Measurements from ENCODE around the gene FHIT.

Gene FHIT

DNA sequence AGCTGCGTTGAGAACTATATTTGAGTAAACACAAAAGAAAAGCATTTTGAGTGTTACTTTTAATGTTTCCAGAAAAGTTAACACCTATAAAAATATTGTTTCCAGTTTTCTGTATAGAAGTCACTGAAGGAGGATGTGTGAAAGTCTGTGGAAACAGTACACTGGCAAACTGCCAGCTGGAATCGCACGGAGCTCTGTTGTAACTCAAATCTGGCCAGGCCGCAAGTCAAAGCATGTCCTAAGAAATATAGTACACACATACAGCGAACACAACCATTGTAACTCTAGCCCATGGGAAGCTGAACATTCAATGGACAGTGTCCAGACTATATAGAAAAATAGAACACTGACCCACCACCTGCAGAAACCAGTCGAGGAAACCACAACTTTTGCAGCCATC is 657.2 kb downstream of the FHIT start:
- Histone ChIP-seq H3K4me1 (no peaks in the 10 kb centered on the region), H3K27me3 (no peaks in the 10 kb centered on the region), H3K36me3 (no peaks in the 10 kb centered on the region), H3K9me3 (no peaks in the 10 kb centered on the region), H3K4me3 (ENCODE audit: low read depth, low read length) (no peak overlapping the region)
- TF ChIP-seq, protein P1, sequence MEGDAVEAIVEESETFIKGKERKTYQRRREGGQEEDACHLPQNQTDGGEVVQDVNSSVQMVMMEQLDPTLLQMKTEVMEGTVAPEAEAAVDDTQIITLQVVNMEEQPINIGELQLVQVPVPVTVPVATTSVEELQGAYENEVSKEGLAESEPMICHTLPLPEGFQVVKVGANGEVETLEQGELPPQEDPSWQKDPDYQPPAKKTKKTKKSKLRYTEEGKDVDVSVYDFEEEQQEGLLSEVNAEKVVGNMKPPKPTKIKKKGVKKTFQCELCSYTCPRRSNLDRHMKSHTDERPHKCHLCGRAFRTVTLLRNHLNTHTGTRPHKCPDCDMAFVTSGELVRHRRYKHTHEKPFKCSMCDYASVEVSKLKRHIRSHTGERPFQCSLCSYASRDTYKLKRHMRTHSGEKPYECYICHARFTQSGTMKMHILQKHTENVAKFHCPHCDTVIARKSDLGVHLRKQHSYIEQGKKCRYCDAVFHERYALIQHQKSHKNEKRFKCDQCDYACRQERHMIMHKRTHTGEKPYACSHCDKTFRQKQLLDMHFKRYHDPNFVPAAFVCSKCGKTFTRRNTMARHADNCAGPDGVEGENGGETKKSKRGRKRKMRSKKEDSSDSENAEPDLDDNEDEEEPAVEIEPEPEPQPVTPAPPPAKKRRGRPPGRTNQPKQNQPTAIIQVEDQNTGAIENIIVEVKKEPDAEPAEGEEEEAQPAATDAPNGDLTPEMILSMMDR (IDR thresholded peaks at IDR 0.05; ENCODE audit: low read depth, low read length), result no peak
- peak; percentile 37 for DNase-seq

DNA sequence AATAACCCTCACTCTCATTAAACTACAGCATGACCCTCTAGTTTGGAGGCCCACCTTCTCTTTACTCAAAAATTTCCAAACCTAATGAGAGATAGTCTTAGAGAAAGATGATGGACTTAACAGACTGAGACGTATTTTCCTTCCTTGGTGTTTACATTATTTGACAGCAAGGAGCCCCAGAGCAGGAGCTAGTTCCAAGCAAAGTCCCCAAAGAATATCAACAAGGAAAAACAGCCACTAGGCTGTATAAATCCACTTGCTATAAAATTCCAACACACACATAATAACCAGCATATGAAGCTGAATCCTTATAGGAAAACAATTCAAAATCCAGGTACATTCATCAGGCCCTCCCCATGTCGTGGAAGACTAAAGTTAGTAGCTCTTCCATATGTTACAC is 660.0 kb downstream of the FHIT start:
- TF ChIP-seq, protein P1 (IDR thresholded peaks at IDR 0.05; ENCODE audit: low read depth, low read length), result no peak
- no peak for DNase-seq
- Histone ChIP-seq H3K27me3 (no peaks in the 10 kb centered on the region), H3K4me3 (ENCODE audit: low read depth, low read length) (no peak overlapping the region), H3K36me3 (no peaks in the 10 kb centered on the region), H3K4me1 (no peaks in the 10 kb centered on the region), H3K9me3 (no peaks in the 10 kb centered on the region)

DNA sequence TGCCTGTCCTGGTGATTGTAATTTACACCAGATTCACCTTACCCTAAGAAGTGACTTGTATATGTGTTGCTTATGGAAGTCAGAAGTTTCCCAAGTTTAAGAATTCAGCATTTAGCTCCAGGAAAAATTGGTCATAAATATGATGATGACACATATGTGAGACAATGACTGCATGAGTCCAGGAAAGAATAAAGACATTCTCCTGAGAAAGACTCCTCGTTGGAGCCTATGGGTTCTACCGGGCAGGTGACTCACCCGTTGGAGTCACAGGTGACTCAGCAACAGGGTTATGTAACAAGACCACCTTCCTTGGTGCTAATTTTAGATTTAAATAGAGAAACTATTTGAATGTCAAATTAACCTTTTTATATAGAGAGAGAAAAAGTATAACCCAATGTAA is 662.4 kb downstream of the FHIT start:
- DNase-seq, result no peak

DNA sequence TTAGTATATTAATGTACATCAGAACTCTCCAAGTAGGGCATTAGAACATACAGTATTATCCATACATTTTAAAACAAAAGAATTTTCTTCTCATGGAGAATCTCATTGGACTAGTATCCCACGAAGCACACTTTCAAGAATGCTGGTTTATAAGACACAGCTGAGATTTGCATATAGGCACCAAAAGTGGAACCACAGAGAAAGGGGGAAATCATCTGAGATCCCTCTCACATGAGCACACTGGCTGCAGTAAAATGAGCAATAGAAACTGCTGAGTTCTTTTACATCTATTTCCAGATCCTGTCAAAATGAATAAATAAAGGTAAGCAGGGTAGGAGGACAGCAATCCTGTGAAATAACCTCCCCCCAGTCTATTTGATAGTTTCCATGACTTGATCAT is 665.3 kb downstream of the FHIT start:
- no peak overlapping the region for H3K4me3 ChIP-seq (ENCODE audit: low read depth, low read length)
- no peak for DNase-seq

More for the DNA sequence above, 662.4 kb downstream of the FHIT start:
- no peaks in the 10 kb centered on the region for H3K9me3 ChIP-seq
- no peak overlapping the region for H3K4me3 ChIP-seq (ENCODE audit: low read depth, low read length)
- no peaks in the 10 kb centered on the region for H3K27me3 ChIP-seq
- TF ChIP-seq, protein P1 (IDR thresholded peaks at IDR 0.05; ENCODE audit: low read depth, low read length), result no peak
- H3K36me3 ChIP-seq, result no peaks in the 10 kb centered on the region
- H3K4me1 ChIP-seq, result no peaks in the 10 kb centered on the region

DNA sequence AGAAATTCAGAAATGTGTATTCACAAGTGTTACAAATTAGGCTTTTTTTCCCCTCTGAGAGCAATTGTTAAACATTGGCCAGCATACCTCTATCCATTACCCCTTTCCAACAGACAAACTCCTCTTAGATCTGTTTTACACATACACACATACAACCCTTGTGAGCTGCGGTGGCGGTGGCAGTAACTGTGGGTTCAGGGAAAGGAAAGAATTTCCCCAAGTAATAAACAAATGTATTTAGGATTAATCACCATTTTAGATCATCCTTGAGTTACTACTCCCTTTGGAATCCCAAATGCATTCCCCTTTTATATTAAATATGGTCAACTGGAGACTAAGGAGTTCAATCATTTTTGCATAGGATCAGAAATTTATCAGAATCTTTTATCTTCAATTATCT is 667.0 kb downstream of the FHIT start:
- no peaks in the 10 kb centered on the region for H3K36me3 ChIP-seq
- DNase-seq, result no peak

More for the DNA sequence above, 665.3 kb downstream of the FHIT start:
- TF ChIP-seq, protein P1 (IDR thresholded peaks at IDR 0.05; ENCODE audit: low read depth, low read length), result no peak
- H3K9me3 ChIP-seq, result no peaks in the 10 kb centered on the region
- no peaks in the 10 kb centered on the region for H3K27me3 ChIP-seq
- H3K36me3 ChIP-seq, result no peaks in the 10 kb centered on the region
- no peaks in the 10 kb centered on the region for H3K4me1 ChIP-seq

DNA sequence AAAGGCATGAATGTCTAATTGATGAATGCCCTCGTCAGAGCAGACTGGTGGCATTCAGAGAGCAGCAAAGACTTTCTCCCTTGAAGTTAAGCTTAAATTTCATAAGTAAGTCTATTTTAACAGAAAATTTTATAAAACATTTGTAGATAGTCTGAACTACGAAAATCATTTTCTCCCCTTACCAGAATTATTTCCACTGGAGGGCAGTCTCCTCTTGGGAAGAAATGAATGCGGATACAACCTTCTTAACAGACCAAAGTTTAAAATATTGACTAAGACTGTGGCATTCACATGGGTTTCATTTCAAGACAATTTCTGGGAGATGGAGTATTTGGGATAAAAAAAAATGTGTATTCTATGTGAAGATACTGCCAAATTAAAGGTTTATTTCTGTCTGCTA is 669.0 kb downstream of the FHIT start:
- Histone ChIP-seq H3K36me3 (no peaks in the 10 kb centered on the region), H3K4me3 (ENCODE audit: low read depth, low read length) (no peak overlapping the region), H3K9me3 (no peaks in the 10 kb centered on the region), H3K27me3 (no peaks in the 10 kb centered on the region), H3K4me1 (no peaks in the 10 kb centered on the region)
- DNase-seq, result no peak
- TF ChIP-seq, protein P1 (IDR thresholded peaks at IDR 0.05; ENCODE audit: low read depth, low read length), result peak; percentile 23; the same call in 1 of the 2 replicates

More for the DNA sequence above, 667.0 kb downstream of the FHIT start:
- H3K27me3 ChIP-seq, result no peaks in the 10 kb centered on the region
- no peak overlapping the region for H3K4me3 ChIP-seq (ENCODE audit: low read depth, low read length)
- H3K4me1 ChIP-seq, result no peaks in the 10 kb centered on the region
- TF ChIP-seq, protein P1 (IDR thresholded peaks at IDR 0.05; ENCODE audit: low read depth, low read length), result no peak
- no peaks in the 10 kb centered on the region for H3K9me3 ChIP-seq
